Renal cortex interstitium (tissue), 11 donors: ENCODE measurements around the gene PIM3. TPM values are rescaled to one million over a fixed set of nuclear protein-coding genes. Genes with fewer than 3 reads are reported as not detected.

Source experiments
- DNase-seq, 11 donors: peaks; one replicate each; pipeline ENCODE4 v3.0.0-alpha.2; 2013; ENCODE audit warnings: low read depth in 9 of 11, low spot score in 4 of 11; ENCODE audit errors: extremely low read depth in 1 of 11
- polyA plus RNA-seq, 3 donors: library from polyadenylated mRNA; unstranded; fragments of 120-200 nt; gene quantifications; one replicate each; pipeline ENCODE4 v1.2.1, GENCODE V29; 2013; ENCODE audit not compliant: insufficient read length in 3 of 3

The PIM3 gene
- polyA plus RNA-seq, 3 donors: 14.3 to 25.1 (median 20.3) TPM

GRCh38 chr22:49961005-49961600 lies 531 bp downstream of the PIM3 start:
- DNase-seq: no peak

GRCh38 chr22:49961601-49962011 lies 1.0 kb downstream of the PIM3 start:
- no peak for DNase-seq

GRCh38 chr22:49962012-49962750 lies 1.6 kb downstream of the PIM3 start:
- peak in 10 of 11 donors; percentile 56 to 87 (median 76) for DNase-seq

- DNase-seq: no peak
Measured at GRCh38 chr22:49962751-49963646, 2.4 kb downstream of the PIM3 start.

GRCh38 chr22:49963647-49964026 lies 3.1 kb downstream of the PIM3 start:
- DNase-seq: no peak

GRCh38 chr22:49964136-49965090 lies 3.8 kb downstream of the PIM3 start:
- DNase-seq: no peak

GRCh38 chr22:49965091-49966040 lies 4.8 kb downstream of the PIM3 start:
- no peak for DNase-seq

GRCh38 chr22:49966041-49966773 lies 5.6 kb downstream of the PIM3 start:
- no peak for DNase-seq

- DNase-seq: no peak
Measured at GRCh38 chr22:49966774-49967705, 6.5 kb downstream of the PIM3 start.

GRCh38 chr22:49967706-49968208 lies 7.2 kb downstream of the PIM3 start:
- DNase-seq: no peak

- no peak for DNase-seq
Measured at GRCh38 chr22:49968313-49968830, 7.8 kb downstream of the PIM3 start.

GRCh38 chr22:49968831-49969661 lies 8.5 kb downstream of the PIM3 start:
- DNase-seq: no peak

GRCh38 chr22:49969751-49970527 lies 9.4 kb downstream of the PIM3 start:
- no peak for DNase-seq
